GM04503 (cell line): ENCODE measurements around the gene POC1B.

Experiments used
- DNase-seq: peaks from one replicate; pipeline ENCODE4 v3.0.0-alpha.2; 2012; ENCODE audit warnings: low read depth

Gene POC1B

DNA sequence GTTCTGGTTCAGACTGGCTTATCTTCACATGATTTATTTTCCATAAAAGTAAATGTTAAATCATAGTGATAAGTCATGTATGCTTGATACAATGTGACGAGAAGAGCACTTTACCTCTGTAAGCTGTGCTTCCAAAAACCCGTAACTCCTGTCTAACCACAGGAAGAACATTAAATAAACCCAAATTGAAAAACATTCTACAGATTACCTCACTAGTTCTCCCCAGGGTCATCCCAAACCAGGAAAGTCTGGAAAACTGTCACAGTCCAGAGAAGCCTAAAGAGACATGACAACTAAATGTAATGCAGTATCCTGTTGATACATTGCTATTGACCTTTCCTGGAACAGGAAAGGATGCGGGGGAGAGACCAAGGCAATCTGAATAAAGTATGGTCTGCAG, 141.0 kb downstream of the POC1B start:
- no peak for DNase-seq

DNA sequence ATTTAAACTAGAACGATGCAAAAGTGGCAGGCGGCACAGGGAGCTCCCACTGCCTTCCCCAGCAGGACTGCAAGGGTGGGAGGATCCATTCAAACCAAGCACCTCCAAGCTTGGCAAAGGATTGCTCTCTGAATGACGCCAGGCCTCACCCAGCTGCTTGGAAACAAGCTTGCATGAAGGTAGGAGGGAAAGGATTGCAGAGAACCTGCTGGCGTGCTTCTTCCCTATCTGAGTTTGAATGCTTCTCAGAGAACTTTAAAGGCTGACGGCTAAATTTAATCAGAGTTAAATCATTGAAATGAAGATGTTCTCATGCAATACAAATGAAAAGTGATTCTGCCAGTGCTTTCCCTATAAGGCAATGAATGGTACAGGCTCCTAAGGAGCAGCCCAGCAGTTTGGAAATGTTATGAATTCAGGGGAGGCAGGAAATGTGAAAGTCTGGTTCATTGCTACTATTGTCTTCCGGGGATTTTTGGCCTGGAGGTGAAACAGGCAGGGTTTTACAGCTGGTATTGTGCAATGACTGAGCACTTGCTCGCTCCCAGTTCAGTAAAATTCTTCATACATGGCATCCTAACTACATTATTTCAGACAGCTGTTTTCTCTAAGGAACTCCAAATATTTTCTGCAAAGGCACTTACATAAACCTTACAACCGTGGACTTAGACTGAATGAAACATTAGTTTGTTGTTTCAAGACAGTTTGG, 141.6 kb downstream of the POC1B start:
- peak; percentile 88 for DNase-seq

DNA sequence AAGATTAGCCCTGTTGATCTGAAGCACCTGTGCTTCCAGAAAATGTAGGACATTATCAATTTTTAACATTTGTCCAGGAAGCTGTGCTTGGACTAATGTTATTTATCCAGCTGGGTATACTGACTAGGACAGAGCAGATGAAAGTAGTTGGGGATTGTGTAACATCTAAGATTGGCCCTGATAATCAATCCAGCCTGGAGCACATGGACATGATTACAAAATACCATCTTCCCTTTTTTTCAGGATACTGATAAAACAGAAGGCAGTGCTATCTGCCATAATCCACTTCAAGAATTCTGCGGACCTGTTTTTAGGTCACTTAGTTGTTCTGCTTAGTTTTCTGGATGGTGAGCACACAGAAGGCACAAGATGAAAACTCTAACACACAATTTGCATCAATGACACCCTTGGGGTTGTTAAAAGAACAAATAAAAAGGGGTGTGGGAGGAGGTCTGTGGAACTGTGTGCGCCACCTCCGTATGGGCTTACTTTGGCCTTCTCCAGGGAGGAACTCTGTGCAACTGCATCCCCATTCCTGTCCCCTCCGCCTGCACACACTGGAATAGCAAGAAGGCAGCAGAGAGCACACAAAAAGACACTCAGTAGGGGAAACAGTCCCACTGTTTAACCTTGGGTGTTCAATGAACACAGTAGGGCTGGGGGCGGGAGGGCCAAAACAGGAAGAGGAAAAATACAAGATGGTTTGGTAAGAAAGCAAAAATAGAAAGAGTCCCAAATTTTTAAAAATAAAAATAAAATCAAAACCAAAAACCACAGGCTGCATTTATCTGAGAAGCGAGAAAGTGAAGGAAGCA, 142.4 kb downstream of the POC1B start:
- DNase-seq = no peak

DNA sequence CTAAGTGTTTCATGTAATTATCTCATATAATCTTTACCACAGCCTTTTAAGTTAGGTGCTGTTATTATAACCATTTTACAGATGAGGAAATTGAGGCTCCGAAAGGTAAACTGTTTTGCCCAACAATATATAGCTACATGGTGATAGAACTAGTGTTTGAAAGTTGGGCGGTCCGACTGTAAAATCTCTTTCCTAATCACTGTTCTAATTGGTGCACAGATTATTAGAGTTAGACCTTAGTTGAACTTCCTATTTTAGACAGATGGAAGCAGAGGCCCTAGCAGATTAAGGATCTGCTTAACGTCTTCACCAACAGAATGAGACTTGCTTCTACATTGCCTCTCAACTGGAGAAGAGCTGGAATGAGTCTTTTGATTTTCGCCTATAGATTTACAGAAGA, 143.5 kb downstream of the POC1B start:
- DNase-seq = no peak

DNA sequence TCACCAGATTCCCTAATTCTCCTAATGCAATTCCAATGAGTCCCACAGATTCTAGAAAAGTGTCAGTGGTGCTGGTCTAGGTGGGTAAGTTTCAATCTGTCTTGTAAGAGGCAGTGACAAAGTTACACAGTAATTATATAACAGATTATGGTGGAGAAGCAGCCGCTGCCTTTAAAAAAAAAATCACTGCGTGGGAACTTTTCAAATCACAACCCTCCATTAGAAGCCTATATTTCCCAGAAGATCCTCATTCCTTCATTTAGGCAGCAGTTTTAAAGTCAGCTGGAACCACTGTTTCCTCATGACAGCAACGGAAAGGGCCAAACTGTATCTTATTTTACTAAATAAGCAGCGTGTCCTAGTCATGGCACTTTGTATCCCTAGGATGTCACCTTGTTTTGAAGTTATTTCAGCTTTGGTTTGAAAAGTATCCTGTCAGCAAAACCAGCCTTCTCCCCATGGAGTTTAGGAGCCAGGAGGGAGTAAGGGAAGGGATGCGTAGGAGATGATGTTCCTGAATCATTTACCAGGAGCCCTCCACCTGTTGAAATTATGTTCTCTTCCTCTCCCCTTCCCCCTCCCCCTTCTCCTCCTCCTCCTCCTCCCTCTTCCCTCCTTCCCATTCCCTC, 145.9 kb downstream of the POC1B start:
- DNase-seq = no peak

DNA sequence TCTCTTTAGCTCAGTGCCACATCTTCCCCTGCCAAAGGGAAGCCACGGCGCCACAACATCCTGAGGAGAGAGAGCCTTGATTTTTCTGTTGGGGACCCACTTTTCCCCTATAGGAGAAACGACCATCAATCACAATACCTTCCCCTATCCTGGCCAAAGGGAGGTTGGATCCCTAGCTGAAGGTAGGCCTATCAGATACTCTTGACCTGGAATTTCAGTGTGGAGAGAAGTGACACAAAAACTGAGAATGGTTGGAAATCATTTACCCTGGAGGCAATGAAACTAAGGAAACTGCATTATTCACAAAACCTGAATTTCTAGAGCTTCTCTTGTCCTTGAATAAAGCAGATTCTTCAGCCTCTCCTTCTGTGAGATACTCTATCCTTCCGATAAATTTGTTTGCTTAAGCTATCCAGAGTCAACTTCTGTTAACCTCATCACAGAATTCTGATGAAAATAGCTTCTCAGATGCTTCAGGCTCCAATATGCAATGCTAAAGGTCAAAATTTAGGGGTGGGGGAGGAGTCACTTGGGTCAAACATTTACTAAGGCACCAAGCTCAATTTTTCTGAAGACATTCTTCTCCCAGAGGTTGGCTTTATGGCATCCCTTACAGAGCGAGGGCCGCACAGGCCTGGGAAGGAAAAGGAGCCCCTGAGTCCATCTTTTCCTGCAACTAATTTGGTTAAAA, 146.6 kb downstream of the POC1B start:
- no peak for DNase-seq

DNA sequence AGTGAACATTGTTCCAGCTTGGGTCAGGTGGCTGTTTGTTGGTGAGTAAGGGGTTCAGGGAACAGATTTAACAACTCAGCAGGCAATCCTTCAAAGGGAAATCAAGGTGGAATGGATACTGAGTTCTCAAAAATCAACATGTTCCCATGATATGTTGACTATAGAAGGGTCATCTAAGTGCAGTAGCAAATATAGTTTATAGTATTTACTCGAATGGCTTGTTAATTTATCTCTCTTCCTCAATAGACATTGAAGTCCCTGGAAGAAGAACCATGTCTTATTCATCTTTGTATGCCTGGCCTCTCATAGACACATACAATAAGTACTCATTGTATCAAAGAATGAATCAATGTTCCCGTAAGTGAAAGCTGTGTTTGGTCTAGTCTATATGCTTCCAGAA, 149.0 kb downstream of the POC1B start:
- DNase-seq = no peak

DNA sequence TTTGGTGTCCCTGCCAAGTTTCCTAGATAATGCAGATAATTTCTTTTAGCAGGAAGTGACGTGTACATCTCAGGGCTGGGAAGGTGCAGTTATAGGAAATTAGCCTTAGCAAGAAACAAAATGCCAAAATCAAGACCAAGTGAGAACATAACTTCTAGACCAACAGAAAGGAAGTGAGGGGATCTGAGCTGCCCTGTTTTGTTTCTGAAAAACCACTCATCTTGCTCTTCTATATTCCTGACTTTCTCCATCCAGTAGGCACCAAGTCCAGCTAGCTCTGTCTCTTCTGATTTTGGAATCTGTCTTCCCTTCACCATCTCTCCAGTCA, 149.7 kb downstream of the POC1B start:
- no peak for DNase-seq

DNA sequence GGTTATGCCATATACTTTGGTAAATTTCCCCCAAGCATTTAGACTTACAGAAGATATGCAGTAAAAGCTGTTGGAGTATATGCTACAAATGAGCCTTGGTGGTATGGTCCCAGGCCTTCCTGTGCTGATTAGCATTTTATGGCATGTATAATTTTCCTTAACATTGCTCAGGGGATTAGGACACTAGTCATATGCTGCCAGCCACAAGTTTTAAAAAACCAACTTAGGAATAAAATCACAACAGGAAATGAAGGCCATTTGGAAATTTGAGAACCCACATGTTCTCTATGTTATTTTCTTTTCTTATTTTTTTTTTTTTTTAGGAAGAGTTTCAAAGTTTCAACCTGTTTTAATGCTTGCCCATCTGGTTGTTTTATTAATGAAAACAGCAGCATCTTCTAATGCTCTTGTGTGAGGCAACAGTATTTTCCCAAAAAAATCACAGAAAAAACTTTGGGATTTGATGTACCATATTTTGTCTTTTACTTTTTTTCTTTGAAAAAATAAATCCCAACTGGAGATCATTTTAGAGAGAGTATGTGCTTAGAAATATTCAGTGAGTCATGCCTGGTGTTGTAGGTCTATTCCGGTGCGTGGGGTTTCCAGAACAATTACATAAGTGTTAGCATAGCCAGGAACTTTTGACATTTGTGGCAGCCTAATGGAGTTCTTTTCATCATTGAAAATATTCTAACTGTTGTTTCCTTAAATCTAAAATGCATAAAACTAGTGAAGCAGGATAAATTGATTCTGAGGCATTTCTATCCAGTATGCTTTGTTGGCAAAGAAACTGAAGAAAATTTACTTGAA, 151.9 kb downstream of the POC1B start:
- DNase-seq = no peak

DNA sequence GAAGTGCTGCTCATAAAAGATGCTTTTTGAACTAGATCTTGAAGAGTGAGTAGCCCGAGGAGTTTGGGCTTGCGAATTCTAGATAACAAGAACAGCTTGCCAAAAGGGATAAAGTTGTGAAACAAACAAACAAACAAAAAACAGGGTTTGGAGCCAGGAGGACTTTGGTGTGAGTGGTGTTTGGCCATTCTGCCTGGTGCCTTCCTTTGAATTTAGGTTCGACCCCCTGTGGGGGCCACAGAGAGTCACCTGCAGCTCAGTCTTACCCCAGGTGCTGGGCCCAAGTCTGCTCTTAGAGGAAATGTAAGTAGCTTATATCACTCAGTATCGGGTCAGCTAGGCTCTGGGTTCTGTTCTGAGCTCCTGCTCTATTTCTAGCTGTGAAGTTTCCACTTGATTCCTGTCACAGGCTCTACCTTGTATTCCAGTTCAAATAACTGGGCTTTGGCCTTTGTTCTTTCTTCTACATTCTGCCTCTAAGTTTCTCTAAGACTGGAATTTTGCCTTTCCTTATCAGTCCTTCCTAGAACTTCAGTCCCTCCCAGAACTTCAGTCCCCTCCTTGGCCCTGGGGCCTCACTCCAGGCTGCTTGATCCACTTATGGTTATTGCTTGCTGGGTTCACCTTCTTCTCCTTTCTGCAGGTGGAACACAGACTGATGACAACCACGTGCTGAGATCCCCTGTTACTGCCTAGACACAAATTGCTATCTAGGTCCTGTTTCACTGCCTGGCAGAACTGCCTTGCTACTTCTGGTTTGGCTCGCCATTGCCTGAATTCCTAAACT, 153.1 kb downstream of the POC1B start:
- no peak for DNase-seq

DNA sequence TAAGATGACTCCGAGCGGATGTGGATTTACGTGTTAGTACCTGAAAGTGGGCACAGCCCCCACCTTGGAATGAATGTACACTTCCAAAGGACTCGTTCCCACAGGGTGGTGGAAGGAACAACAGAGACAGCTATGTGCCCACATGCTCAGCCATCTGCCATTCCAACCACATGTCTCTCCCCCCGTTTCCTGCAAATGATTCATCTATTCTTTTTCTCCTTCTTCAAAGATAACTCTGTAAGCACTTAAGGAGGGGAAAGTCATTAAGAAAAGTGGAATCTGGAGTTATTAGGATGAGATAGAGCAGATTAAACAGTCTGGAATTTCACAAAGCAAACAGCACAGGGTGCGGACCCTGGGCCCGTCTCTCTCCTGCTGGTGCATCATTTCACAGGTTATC, 155.0 kb downstream of the POC1B start:
- DNase-seq = no peak

DNA sequence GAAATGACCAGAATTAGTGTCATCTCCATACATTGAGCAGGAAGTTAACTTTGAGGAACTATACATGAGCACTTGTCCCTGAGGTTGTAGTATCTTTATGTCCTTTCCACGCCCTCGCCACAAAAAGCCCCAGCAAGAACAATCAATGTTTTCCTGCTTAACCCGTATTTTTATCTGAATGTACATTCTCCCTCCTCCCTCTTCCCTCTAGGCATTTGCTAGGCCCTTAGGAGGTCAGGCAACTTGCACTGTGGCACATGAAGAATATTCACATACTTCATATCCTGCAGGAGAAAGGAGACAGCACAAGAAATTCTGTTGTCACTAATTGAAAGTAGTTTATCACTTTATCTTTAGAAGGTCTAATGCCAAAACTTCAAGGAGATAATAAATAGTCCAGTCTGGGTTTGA, 155.4 kb downstream of the POC1B start:
- no peak for DNase-seq
